ENCODE data around the gene VIM.

- TF ChIP-seq CTCF (IDR thresholded peaks at IDR 0.05) (no peak), POLR2AphosphoS5 (IDR thresholded peaks at IDR 0.05) (no peak), POLR2A (IDR thresholded peaks at IDR 0.05) (no peak), EP300 (IDR thresholded peaks at IDR 0.05) (no peak)
Measured at GRCh38 chr10:17255512-17255911, 27.5 kb downstream of the VIM start.

All from sigmoid colon (tissue), 4 donors.